Measurements from ENCODE around the gene KRT78. TPM values are rescaled to one million over a fixed set of nuclear protein-coding genes. Genes with fewer than 3 reads are reported as not detected.

Gene KRT78
- total and polyA plus RNA-seq, 2 of the 13 experiments (the other 11 are each of a cell fraction or from before 2014, with no cell fraction given), result not detected

- H3K79me2 ChIP-seq (ENCODE audit: insufficient read depth, low read length), result no peaks in the 10 kb centered on the region
- no peaks in the 10 kb centered on the region for H3K4me1 ChIP-seq (ENCODE audit: insufficient read depth, low read length)
- H3K4me2 ChIP-seq (ENCODE audit: low read depth, low read length), result no peak overlapping the region
- no peak overlapping the region for H2AFZ ChIP-seq (ENCODE audit: low read length)
- CTCF ChIA-PET (ENCODE audit: low intra/inter-chr PET ratio, low total read pairs), result no interaction called here
- WGBS (ENCODE audit: low lambda C conversion rate), result 55% methylated on average over 14 of the region's 50 CpGs
- no TSS peak for BruUV-seq (replicated peaks)
- H3K9ac ChIP-seq (ENCODE audit: insufficient read depth, low read depth, low read length), result no peak overlapping the region
- no peaks in the 10 kb centered on the region for H4K20me1 ChIP-seq (ENCODE audit: insufficient read depth, low read length)
- H3K36me3 ChIP-seq (replicated peaks in 1 of 2; ENCODE audit: control insufficient read depth in 1 of 2, insufficient read depth in 2 of 2, low read length in 2 of 2), result no peaks in the 10 kb centered on the region
- intact Hi-C loops (cut with micrococcal nuclease; ENCODE audit: unreplicated experiment) (no loop called here), in situ Hi-C loops (cut with HindIII; ENCODE audit: extremely low pct_ligation_motif_present, low pct_unique_long_range_greater_than_20kb) (no loop called here)
- FAIRE-seq, result no peak
- no peak overlapping the region for H3K4me3 ChIP-seq (replicated peaks in 1 of 3; ENCODE audit: insufficient read depth in 1 of 3, low read depth in 2 of 3, low read length in 3 of 3)
- ATAC-seq, result peak; percentile 60
- peaks cover 4 to 56% of the 10 kb centered on the region in 2 experiments; a peak in 3 of 5 replicates for H3K27me3 ChIP-seq (ENCODE audit: control insufficient read depth in 1 of 2, insufficient read depth in 2 of 2, low read length in 2 of 2)
- DNase-seq (ENCODE audit: low spot score), result no peak
- TF ChIP-seq JARID2 (CRISPR knock-in tag; IDR thresholded peaks at IDR 0.05; ENCODE audit: insufficient replicate concordance), result no peak
- TF ChIP-seq ZNF672 (CRISPR knock-in tag; IDR thresholded peaks at IDR 0.05), result no peak
- TF ChIP-seq, protein P1, sequence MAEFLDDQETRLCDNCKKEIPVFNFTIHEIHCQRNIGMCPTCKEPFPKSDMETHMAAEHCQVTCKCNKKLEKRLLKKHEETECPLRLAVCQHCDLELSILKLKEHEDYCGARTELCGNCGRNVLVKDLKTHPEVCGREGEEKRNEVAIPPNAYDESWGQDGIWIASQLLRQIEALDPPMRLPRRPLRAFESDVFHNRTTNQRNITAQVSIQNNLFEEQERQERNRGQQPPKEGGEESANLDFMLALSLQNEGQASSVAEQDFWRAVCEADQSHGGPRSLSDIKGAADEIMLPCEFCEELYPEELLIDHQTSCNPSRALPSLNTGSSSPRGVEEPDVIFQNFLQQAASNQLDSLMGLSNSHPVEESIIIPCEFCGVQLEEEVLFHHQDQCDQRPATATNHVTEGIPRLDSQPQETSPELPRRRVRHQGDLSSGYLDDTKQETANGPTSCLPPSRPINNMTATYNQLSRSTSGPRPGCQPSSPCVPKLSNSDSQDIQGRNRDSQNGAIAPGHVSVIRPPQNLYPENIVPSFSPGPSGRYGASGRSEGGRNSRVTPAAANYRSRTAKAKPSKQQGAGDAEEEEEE (CRISPR knock-in tag; IDR thresholded peaks at IDR 0.05; ENCODE audit: borderline replicate concordance), result no peak
- no peak for TF ChIP-seq ZNF740 (CRISPR knock-in tag; IDR thresholded peaks at IDR 0.05)
- TF ChIP-seq KLF15 (CRISPR knock-in tag; IDR thresholded peaks at IDR 0.05; ENCODE audit: borderline replicate concordance), result no peak
- no peak for TF ChIP-seq ZNF615 (CRISPR knock-in tag; IDR thresholded peaks at IDR 0.05; ENCODE audit: borderline replicate concordance)
- no peak for TF ChIP-seq NRL (CRISPR knock-in tag; IDR thresholded peaks at IDR 0.05; ENCODE audit: borderline replicate concordance)
- TF ChIP-seq NR1H2 (CRISPR knock-in tag; IDR thresholded peaks at IDR 0.05; ENCODE audit: borderline replicate concordance, low read depth), result no peak
- H3K9me3 ChIP-seq (ENCODE audit: low read length), result no peaks in the 10 kb centered on the region
- no peak overlapping the region for H3K27ac ChIP-seq (ENCODE audit: extremely low read length, insufficient read depth, low read length)
- POLR2A ChIA-PET, result no interaction called here
Observed at GRCh38 chr12:52789637-52790426, 59.0 kb downstream of the KRT78 start.
